Natural killer cell (primary cell): ENCODE measurements around the gene ACAP1. TPM values are rescaled to one million over a fixed set of nuclear protein-coding genes. Genes with fewer than 3 reads are reported as not detected.

Experiments used
- ATAC-seq, 3 donors: fragments of 150-1000 bp in 2 of 3; fragments of 200-7000 bp in 1 of 3; cut with Tn5 transposase; 1 replicate in 1 of 3; 2 replicates in 2 of 3; pipeline ENCODE4 v1.10.0; 2021; ENCODE audit warnings: mild to moderate bottlenecking in 2 of 3, moderate library complexity in 2 of 3
- DNase-seq, 2 donors: peaks; one replicate each; pipeline versions ENCODE4 v3.0.0 to v3.0.0-alpha.2; 2013 to 2021; ENCODE audit warnings: mixed read lengths in 1 of 2
- H3K27ac ChIP-seq: one replicate; pipeline ENCODE4 v1.5.1; 2013; ENCODE audit warnings: mild to moderate bottlenecking, low read length
- H3K27me3 ChIP-seq: one replicate; pipeline ENCODE4 v1.6.1; 2013; ENCODE audit warnings: low read length; ENCODE audit not compliant: control insufficient read depth, insufficient read depth
- H3K36me3 ChIP-seq: one replicate; pipeline ENCODE4 v1.6.1; 2013; ENCODE audit warnings: low read length; ENCODE audit not compliant: control insufficient read depth, insufficient read depth
- H3K4me1 ChIP-seq: one replicate; pipeline ENCODE4 v1.6.1; 2013; ENCODE audit warnings: low read length; ENCODE audit not compliant: control insufficient read depth, insufficient read depth
- H3K4me3 ChIP-seq: one replicate; pipeline ENCODE4 v1.5.1; 2013; ENCODE audit warnings: low read length
- H3K9me3 ChIP-seq: one replicate; pipeline ENCODE4 v1.6.1; 2013; ENCODE audit warnings: low read length; ENCODE audit not compliant: control insufficient read depth, insufficient read depth
- H3K27ac Mint-ChIP-seq, 2 donors: one replicate each; pipeline ENCODE4 v1.8.0; 2022; ENCODE audit warnings: mild to moderate bottlenecking in 2 of 2, mixed read lengths in 2 of 2, moderate library complexity in 1 of 2
- H3K27me3 Mint-ChIP-seq, 2 donors: one replicate each; pipeline ENCODE4 v1.8.0; 2022; ENCODE audit warnings: low read depth in 2 of 2, mixed read lengths in 2 of 2
- H3K36me3 Mint-ChIP-seq: one replicate; pipeline ENCODE4 v1.8.0; 2022; ENCODE audit warnings: mixed read lengths
- H3K4me1 Mint-ChIP-seq, 2 donors: one replicate each; pipeline ENCODE4 v1.8.0; 2022; ENCODE audit warnings: mixed read lengths in 2 of 2
- H3K4me3 Mint-ChIP-seq: one replicate; pipeline ENCODE4 v1.8.0; 2022; ENCODE audit warnings: mild to moderate bottlenecking, moderate library complexity, mixed read lengths
- H3K9me3 Mint-ChIP-seq, 2 donors: one replicate each; pipeline ENCODE4 v1.8.0; 2022; ENCODE audit warnings: mixed read lengths in 2 of 2
- CTCF ChIP-seq: fragments of 200-600 bp; IDR thresholded peaks from one replicate; pipeline ENCODE4 v1.8.0; 2022; ENCODE audit warnings: antibody characterized with exemption
- WGBS: methylation state at CpG from one replicate; pipeline ENCODE4 v1.1.7; 2013; ENCODE audit warnings: missing lambda C conversion rate; ENCODE audit not compliant: insufficient coverage; 5-methylcytosine and 5-hydroxymethylcytosine counted together
- intact Hi-C: fragments of 100-400 bp; cut with micrococcal nuclease; formaldehyde crosslinking; loops from one replicate; pipeline ENCODE4 v1.14.2; 2022
- total RNA-seq, 4 donors: library from RNA; stranded (reverse); fragments of 120-200 nt in 1 of 4; gene quantifications; one replicate each; pipeline versions ENCODE4 v1.2.3 to v1.2.4, GENCODE V29; 2013 to 2022

Gene ACAP1
- total RNA-seq, 3 donors from 2014 or later (not counting 1 experiment from before 2014, with no cell fraction given) = 526 to 590 (median 540) TPM

- no peak overlapping the region for H3K4me3 Mint-ChIP-seq
- peak overlapping the region in 1 of 2 donors; percentile 83 for H3K27ac Mint-ChIP-seq
- H3K36me3 Mint-ChIP-seq = no peaks in the 10 kb centered on the region
Observed at GRCh38 chr17:7341842-7342241, 5.5 kb downstream of the ACAP1 start.

GRCh38 chr17:7343250-7343649 is 6.9 kb downstream of the ACAP1 start:
- no peak for TF ChIP-seq CTCF
- H3K27ac Mint-ChIP-seq = no peak overlapping the region
- no peaks in the 10 kb centered on the region for H3K27me3 Mint-ChIP-seq
- DNase-seq (no peak), ATAC-seq (no peak)
- Histone ChIP-seq H3K36me3 (peaks cover 87% of the 10 kb centered on the region), H3K4me3 (no peak overlapping the region), H3K4me1 (peaks cover 25% of the 10 kb centered on the region), H3K27ac (no peak overlapping the region), H3K27me3 (no peaks in the 10 kb centered on the region), H3K9me3 (no peaks in the 10 kb centered on the region)
- peaks cover 6 to 27% of the 10 kb centered on the region in 2 donors for H3K4me1 Mint-ChIP-seq
- H3K36me3 Mint-ChIP-seq = no peaks in the 10 kb centered on the region
- 92% methylated on average over 15 of the region's 15 CpGs for WGBS
- H3K9me3 Mint-ChIP-seq = no peaks in the 10 kb centered on the region
- H3K4me3 Mint-ChIP-seq = no peak overlapping the region
- intact Hi-C loops = no loop called here

More at GRCh38 chr17:7341842-7342241, 5.5 kb downstream of the ACAP1 start:
- no peak for TF ChIP-seq CTCF
- no peaks in the 10 kb centered on the region for H3K9me3 ChIP-seq
- Mint-ChIP-seq H3K27me3 (no peaks in the 10 kb centered on the region), H3K4me1 (peaks cover 17 to 30% of the 10 kb centered on the region in 2 donors), H3K9me3 (no peaks in the 10 kb centered on the region)
- H3K4me1 ChIP-seq = peaks cover 39% of the 10 kb centered on the region
- H3K4me3 ChIP-seq = no peak overlapping the region
- H3K27me3 ChIP-seq = no peaks in the 10 kb centered on the region
- peaks cover 77% of the 10 kb centered on the region for H3K36me3 ChIP-seq
- ATAC-seq (no peak), DNase-seq (no peak)
- WGBS = 97% methylated on average over 13 of the region's 13 CpGs
- intact Hi-C loops = no loop called here
- no peak overlapping the region for H3K27ac ChIP-seq

GRCh38 chr17:7346761-7347614 is 10.7 kb downstream of the ACAP1 start:
- intact Hi-C loops = loop anchor here (1.0 kb wide), 1 partner anchor 67 kb away; no protein-coding TSS in a partner anchor
- H3K4me1 ChIP-seq = peaks cover 7% of the 10 kb centered on the region
- H3K9me3 Mint-ChIP-seq = no peaks in the 10 kb centered on the region

More at GRCh38 chr17:7346761-7347614, 10.7 kb downstream of the ACAP1 start:
- Mint-ChIP-seq H3K4me1 (peaks cover 0 to 31% of the 10 kb centered on the region in 2 donors), H3K27me3 (no peaks in the 10 kb centered on the region), H3K27ac (peak overlapping the region in 1 of 2 donors; percentile 89), H3K36me3 (no peaks in the 10 kb centered on the region), H3K4me3 (no peak overlapping the region)
- ATAC-seq = no peak
- Histone ChIP-seq H3K9me3 (no peaks in the 10 kb centered on the region), H3K27ac (no peak overlapping the region), H3K4me3 (no peak overlapping the region), H3K36me3 (peaks cover 64% of the 10 kb centered on the region), H3K27me3 (no peaks in the 10 kb centered on the region)
- WGBS = 96% methylated on average over 18 of the region's 18 CpGs
- no peak for DNase-seq
- no peak for TF ChIP-seq CTCF
